UCSD-AML1 (cell line): ENCODE data around the gene C2orf69.

Source experiments
- DNase-seq: peaks from one replicate; lab custom pipeline; 2025; ENCODE audit not compliant: unreplicated experiment; lab: John Stamatoyannopoulos, UW

C2orf69 gene

DNA sequence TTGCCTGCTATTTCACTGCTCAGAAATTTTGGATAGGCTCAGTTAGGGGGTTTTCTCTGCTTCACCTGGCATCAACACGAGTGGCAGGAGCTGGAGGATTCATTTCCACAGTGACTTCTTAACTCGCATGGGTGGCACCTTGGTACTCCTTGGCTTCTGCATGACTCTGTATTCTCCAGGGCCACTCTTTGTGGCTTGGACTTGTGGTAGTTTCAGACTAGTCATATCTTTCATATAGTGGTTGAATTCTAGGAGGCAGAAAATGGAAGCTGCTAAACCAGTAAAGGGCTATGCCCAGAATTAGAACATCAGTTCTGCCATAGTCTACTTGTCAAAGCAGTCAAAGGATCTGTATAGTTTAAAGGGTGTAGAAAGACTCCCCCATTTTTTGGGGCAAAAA is 51.1 kb downstream of the C2orf69 start:
- DNase-seq, result no peak

DNA sequence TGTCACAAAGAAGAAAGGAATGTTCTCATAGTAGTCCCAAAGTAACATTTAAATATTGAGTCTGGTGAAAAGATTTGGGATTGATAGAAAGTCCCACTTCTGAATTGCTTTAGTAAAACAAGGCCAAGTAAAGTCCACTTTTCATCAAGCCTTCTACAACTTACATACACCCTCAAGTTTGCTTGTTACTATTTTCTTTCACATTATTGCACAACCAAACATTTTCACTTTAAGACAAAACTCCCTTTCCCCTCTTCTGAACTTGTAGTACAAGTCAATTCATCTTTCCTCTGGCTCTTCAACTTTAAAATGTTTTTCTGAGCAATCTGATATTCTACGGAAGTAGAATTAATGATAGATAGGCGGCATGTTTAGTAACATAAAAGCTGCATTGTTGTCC is 55.3 kb downstream of the C2orf69 start:
- DNase-seq, result no peak

DNA sequence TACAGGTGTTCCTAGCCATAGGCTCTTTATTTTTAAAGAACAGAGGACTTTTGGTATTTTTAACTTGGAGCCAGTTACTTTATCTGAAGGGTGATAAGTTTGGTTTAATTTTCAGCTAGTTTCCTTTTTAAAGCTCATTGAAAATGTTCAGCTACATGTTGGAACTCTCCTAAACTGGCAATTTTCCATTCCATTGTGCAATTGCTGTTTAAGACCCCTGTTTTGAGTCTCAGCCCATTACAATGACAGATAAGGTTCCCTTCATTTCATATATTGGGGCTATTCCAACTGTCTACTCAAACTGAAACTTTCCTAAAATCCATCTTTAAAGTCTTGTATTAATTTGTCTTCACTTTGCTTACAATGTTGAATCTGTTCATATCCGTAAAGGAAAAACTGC is 55.9 kb downstream of the C2orf69 start:
- no peak for DNase-seq

DNA sequence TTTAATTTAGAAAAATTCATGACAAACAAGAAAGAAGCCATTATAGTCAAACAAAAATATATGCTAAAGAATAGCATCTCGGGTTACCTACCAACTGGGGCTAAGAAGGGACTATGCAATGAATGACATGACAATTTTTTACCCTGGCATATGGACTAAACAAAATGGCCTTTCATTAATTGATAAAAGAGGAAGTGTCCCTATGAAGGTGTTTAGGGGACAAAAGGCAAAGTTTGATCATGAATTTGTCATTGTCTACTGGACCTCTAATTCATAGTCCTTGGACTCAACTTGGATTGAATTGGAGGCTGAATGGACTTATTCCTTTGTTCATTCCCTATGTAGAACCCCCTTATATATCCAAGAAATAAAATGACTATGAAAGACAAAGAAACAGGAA is 57.0 kb downstream of the C2orf69 start:
- DNase-seq, result no peak

DNA sequence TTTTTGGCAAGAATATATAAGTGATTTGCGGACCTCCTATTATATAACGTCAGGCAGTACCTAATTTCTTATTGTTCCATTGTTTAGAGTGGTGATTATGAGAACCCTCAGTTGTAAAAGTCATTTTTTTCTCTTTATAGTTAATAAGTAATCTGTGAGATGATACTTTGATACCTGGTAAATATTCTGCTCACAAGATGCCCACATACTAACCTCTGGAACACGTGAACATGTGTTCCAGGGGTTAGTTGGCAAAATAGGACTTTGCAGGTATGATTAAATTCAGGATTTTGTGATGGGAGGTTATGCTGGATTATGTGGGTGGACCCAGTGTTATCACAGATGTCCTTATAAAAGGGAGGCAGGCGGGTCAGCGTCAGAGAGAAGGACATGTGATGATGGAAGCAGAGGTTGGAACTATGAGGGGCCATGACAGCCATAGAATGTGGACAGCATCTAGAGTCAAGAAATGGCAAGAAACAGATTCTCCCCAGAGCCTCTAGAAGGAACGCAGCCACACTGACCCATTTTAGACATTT is 61.1 kb downstream of the C2orf69 start:
- DNase-seq, result no peak

DNA sequence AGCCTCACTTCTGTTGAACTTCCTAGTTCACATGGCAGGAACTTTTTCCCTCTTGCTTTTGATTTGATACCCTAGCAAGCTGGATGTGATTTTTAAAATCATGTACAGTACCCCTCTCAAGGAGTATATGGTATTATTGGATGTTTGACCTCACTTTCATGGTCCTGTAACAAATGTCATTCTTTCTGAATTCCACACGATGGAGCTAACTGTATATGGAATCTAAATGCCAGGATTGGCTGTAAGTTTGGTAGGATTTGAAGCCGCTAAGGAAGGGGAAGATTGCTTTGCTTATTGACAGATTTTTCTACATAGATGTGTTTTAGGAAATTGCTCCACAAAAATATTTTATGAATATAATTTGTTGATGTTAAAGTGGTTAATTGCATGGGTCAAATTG is 62.6 kb downstream of the C2orf69 start:
- no peak for DNase-seq

DNA sequence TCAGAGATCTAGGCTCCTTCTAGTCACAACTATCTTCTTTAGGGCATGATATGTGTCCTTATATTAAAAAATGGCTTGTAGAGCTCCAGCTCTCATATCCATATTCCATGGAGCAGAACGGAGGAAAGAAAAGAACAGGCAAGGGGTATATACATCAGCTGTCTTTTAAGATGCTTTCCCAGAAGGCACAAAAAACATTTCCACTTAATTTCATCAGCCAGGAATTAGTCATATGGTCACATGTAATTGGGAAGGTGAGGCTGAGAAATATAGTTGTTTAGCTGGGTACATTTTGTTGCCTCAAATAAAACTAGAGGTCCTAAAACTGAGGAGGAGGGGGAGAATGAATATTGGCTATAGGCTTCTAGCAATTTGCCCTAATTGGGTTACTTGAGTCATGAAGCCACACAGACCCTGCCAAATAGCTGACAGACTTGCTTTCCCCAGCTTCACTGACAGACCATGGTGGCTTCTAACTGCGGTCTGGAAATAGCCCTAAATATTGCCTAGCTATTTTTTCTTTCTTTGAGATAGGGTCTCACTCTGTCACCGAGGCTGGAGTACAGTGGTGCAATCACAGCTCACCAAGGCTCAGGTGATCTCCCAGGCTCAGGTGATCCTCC is 64.3 kb downstream of the C2orf69 start:
- no peak for DNase-seq
